HFF-Myc (cell line): Measurements from ENCODE around the gene PHF20.

Experiments used
- DNase-seq: peaks from one replicate; pipeline ENCODE4 v3.0.0-alpha.2; 2011; ENCODE audit warnings: low read depth; ENCODE audit errors: extremely low read depth
- H3K4me3 ChIP-seq: replicated peaks from 2 replicates; pipeline ENCODE4 v1.5.1; 2011; ENCODE audit warnings: low read depth, mild to moderate bottlenecking, control low read depth, low read length
- TF ChIP-seq, protein P1 (sequence below): IDR thresholded peaks from 2 replicates; pipeline ENCODE4 v1.5.1; 2012; ENCODE audit warnings: mild to moderate bottlenecking, low read depth, low read length, control low read depth; ENCODE audit errors: missing control alignments

PHF20 gene

DNA sequence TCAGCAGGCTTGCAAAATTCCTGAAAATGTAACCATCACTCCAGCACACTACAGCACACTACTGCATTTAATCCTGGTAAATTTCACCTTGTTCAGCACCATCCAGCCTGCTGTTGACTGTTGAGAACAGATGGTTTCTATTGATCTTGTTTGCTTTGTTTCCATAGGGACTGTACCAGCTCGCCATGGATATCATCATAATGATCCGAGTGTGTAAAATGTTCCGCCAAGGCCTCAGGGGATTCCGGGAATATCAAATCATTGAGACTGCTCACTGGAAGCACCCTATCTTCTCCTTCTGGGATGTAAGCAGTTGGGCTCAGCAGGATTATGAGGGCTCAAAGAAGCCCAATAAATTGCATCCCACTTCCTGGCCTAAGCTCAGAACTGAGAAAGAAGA is 200.6 kb downstream of the PHF20 start:
- peak; percentile 80 for DNase-seq
- no peak overlapping the region for H3K4me3 ChIP-seq
- TF ChIP-seq, protein P1, sequence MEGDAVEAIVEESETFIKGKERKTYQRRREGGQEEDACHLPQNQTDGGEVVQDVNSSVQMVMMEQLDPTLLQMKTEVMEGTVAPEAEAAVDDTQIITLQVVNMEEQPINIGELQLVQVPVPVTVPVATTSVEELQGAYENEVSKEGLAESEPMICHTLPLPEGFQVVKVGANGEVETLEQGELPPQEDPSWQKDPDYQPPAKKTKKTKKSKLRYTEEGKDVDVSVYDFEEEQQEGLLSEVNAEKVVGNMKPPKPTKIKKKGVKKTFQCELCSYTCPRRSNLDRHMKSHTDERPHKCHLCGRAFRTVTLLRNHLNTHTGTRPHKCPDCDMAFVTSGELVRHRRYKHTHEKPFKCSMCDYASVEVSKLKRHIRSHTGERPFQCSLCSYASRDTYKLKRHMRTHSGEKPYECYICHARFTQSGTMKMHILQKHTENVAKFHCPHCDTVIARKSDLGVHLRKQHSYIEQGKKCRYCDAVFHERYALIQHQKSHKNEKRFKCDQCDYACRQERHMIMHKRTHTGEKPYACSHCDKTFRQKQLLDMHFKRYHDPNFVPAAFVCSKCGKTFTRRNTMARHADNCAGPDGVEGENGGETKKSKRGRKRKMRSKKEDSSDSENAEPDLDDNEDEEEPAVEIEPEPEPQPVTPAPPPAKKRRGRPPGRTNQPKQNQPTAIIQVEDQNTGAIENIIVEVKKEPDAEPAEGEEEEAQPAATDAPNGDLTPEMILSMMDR: no peak

DNA sequence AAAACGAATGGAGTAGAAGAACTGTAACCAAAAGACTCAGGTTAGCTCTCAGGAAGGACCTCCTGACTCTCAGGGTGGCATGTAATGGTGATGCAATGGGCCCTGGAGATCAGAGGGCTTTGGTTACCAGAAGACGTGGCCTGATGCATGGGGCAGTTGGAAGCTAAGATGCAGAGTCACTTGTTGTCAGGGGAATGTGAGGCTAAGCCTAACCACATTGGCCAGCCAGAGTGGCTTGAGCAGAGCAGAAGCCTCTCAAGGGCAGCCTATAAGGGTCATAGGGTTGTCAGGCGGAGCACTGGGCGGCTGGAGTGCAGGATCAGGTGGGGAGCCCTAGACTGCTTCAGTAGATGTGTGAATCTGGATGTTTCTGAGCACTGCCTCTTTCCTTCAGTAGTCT is 202.4 kb downstream of the PHF20 start:
- DNase-seq: no peak

DNA sequence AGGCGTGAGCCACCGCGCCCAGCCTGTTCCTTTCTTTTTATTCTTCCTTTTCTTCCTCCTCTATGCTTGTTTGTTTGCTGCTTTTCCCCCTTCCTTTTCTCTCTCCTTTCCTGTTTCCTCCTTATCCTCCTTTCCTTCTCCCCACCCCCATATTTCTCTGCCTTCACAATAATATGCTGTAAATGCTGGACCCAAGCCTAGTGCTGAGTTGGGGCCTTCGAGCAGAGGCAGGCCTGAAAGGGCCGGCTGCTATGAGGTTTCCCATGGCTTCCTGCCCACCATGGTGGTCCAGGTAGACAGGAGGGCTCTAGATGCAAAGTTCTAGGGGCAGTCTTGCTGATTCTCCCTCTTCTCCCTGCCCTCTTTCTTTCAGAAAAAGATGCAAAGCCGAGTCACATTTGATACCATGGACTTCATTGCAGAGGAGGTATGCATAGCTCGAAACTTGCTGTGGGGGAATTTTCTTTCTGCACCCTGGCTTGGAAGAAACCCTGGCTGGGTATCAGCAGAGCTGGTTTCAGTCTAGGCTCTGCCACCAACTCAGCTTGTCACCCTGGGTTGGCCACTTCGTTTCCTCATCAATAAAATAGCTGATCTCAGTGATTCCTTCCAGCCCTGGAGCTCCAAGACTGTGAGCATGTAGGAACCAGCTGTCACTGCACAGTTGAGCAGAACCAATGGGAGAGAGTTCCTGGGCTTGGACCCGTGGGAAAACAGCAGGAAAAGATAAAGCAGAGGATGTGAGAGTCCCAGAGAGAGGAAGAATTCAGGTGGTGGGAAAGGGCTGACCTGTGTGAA is 204.0 kb downstream of the PHF20 start:
- TF ChIP-seq, protein P1: no peak
- no peak for DNase-seq
- H3K4me3 ChIP-seq: no peak overlapping the region

More for the DNA sequence above, 202.4 kb downstream of the PHF20 start:
- H3K4me3 ChIP-seq: no peak overlapping the region
- TF ChIP-seq, protein P1: no peak

DNA sequence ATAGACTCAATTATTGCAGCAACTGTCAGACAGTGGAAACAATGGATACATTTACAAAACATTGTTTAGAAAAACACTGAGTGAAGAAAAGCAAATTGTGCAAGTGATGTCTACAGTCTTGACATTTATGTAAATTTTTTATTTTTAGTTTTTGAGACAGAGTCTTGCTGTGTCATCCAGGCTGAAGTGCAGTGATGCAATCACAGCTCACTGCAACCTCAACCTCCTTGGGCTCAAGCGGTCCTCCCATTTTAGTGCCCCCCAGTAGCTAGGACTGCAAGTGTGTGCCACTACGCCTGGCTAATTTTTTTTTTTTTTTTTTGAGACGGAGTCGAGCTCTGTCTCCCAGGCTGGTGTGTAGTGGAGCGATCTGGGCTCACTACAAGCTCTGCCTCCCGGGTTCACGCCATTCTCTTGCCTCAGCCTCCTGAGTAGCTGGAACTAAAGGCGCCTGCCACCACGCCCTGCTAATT is 206.3 kb downstream of the PHF20 start:
- no peak for DNase-seq
- TF ChIP-seq, protein P1: no peak
- H3K4me3 ChIP-seq: no peak overlapping the region

DNA sequence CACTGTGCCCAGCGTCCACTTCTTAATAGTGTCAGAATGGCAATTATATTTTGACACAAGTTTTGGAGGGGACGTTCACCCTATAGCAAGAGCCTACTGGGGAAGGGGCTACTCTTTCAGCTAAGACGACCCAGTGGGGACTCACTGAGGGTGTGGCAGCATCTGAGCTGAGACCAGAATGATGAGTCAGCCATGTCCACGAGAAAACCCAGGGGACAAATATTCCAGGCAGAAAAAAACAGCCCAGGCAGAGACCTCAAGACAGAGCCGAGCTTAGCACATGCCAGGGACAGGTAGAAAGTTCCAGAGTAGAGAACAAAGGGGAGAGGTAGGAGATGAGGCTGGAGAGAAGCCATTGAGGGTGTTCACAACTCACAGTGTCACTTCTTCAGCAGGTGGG is 207.7 kb downstream of the PHF20 start:
- no peak for DNase-seq
- TF ChIP-seq, protein P1: no peak
- no peak overlapping the region for H3K4me3 ChIP-seq

DNA sequence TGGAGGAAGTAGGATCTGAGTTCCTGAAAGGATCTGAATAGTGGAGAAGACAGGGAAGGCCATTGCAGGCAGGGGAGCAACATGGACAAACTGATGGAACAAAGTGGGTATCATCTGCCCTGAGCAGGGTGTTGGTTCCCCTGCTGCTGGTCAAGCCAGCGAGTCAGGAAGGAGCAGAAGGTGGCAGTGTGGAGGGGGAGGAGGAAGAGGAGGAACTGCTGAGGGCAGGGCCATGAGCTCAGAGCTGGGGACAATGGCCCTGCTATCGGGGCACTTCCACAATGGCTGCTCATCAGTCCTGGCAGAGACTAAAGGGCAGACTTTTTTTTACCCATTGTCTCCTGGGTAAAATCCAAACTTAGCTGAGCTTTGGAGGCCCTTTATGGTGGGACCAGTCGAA is 210.2 kb downstream of the PHF20 start:
- TF ChIP-seq, protein P1: no peak
- no peak for DNase-seq

DNA sequence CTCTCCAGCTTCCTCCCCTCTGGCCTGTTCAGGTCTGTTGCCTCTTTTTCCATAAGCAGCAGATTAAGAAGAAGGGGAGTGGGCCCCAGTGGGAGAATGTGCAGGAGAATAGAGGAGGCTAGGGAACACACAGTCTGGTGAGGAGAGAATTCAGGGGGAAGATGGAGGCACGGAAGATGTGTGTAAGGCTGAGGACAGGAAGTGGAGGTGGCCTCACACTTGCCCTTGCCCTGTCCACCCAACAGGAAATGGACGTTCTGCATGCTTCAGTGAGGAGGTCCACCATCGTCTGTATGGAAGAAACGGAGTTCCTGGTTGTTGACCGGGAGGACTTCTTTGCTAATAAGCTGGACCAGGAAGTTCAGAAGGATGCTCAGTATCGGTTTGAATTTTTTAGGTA is 212.6 kb downstream of the PHF20 start:
- H3K4me3 ChIP-seq: no peak overlapping the region
- TF ChIP-seq, protein P1: no peak
- DNase-seq: no peak

More for the DNA sequence above, 210.2 kb downstream of the PHF20 start:
- no peak overlapping the region for H3K4me3 ChIP-seq
